Left lung (tissue), 10 donors: ENCODE measurements around the gene CCDC159. TPM values are rescaled to one million over a fixed set of nuclear protein-coding genes. Genes with fewer than 3 reads are reported as not detected.
A peak's percentile ranks its signal among the peaks of the same experiment; 100 is the strongest.
"Not testable (repeated sequence)": the region's sequence is repeated elsewhere in the genome, so short reads cannot be mapped to it uniquely, and the experiment has no call there.

ENCODE experiments used
- ATAC-seq: fragments of 200-7000 bp; cut with Tn5 transposase; one replicate; pipeline ENCODE4 v1.9.1; 2020; ENCODE audit warnings: moderate library complexity
- DNase-seq, 4 donors: peaks; one replicate each; pipeline ENCODE4 v3.0.0-alpha.2; 2013 to 2020
- H3K27ac ChIP-seq, 2 donors: fragments of 200-600 bp; sonication (generic) in 1 of 2; one replicate each; pipeline versions ENCODE4 v1.5.0 to v1.8.0; 2020 to 2021
- H3K27me3 ChIP-seq, 2 donors: fragments of 200-600 bp; sonication (generic) in 1 of 2; one replicate each; pipeline versions ENCODE4 v1.5.0 to v1.8.0; 2020 to 2021
- H3K36me3 ChIP-seq, 2 donors: fragments of 200-600 bp; sonication (generic) in 1 of 2; one replicate each; pipeline versions ENCODE4 v1.5.0 to v1.8.0; 2020 to 2021
- H3K4me1 ChIP-seq, 2 donors: fragments of 200-600 bp; one replicate each; pipeline ENCODE4 v1.8.0; 2021
- H3K4me3 ChIP-seq, 2 donors: fragments of 200-600 bp; sonication (generic) in 1 of 2; one replicate each; pipeline versions ENCODE4 v1.5.0 to v1.8.0; 2020 to 2021; ENCODE audit warnings: mild to moderate bottlenecking in 1 of 2
- H3K9me3 ChIP-seq, 2 donors: fragments of 200-600 bp; sonication (generic) in 1 of 2; one replicate each; pipeline versions ENCODE4 v1.5.0 to v1.8.0; 2020 to 2021
- intact Hi-C, 2 donors: fragments of 100-400 bp; cut with DNase I; formaldehyde crosslinking; loops; one replicate each; pipeline versions ENCODE4 v1.11.2 to v1.14.2; 2022
- polyA plus RNA-seq, 6 donors: library from polyadenylated mRNA; unstranded; fragments of 120-200 nt; gene quantifications; one replicate each; pipeline ENCODE4 v1.2.1, GENCODE V29; 2013; ENCODE audit not compliant: insufficient read length in 6 of 6
- total RNA-seq, 2 donors: library from RNA; stranded (reverse); fragmentation: NEBNext Ultra II Directional; extraction: Animal tissue kit (Norgen Biotek cat#: 25700); gene quantifications; one replicate each; pipeline ENCODE4 v1.2.1, GENCODE V29; 2021
- TF ChIP-seq, protein P1 (sequence below), 2 donors: fragments of 200-600 bp; sonication (generic) in 1 of 2; IDR thresholded peaks; one replicate each; pipeline versions ENCODE4 v1.5.0 to v1.8.0; 2021; ENCODE audit warnings: antibody characterized with exemption in 2 of 2
- donor health status: DM: no; HTN: yes; CAD: no.
- donor health status: DM: no; HTN: no; CAD: no.

CCDC159 gene
- total and polyA plus RNA-seq, 8 donors: 29.9 to 56.4 (median 44.7) TPM

DNA sequence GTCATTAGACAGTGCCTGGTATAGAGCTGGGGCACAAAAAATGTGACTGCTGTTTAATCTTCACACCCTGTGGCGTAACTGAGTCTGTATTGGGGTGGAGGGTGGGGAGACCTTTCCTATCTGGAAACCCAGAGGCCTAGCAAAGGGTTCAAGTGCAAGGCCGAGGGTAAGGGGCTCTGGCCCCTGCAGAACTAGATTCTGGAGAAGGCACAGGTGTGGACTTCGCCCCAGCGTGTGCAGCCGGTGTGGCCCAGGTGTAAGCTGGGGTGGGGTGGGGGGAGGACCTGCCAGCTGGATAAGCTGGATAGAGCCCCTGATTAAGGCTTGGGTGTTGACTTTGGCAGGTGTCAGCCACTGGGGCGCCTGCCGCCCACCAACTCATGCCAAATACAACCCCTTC, 8.2 kb upstream of the CCDC159 start:
- no peak for ATAC-seq
- Histone ChIP-seq H3K4me3 (peak overlapping the region in 1 of 2 donors; percentile 80), H3K27ac (peak overlapping the region in 1 of 2 donors; percentile 80), H3K36me3 (peaks cover 0 to 48% of the 10 kb centered on the region in 2 donors), H3K27me3 (no peaks in the 10 kb centered on the region), H3K9me3 (no peaks in the 10 kb centered on the region), H3K4me1 (peaks cover 6 to 34% of the 10 kb centered on the region in 2 donors)
- DNase-seq: no peak
- TF ChIP-seq, protein P1, sequence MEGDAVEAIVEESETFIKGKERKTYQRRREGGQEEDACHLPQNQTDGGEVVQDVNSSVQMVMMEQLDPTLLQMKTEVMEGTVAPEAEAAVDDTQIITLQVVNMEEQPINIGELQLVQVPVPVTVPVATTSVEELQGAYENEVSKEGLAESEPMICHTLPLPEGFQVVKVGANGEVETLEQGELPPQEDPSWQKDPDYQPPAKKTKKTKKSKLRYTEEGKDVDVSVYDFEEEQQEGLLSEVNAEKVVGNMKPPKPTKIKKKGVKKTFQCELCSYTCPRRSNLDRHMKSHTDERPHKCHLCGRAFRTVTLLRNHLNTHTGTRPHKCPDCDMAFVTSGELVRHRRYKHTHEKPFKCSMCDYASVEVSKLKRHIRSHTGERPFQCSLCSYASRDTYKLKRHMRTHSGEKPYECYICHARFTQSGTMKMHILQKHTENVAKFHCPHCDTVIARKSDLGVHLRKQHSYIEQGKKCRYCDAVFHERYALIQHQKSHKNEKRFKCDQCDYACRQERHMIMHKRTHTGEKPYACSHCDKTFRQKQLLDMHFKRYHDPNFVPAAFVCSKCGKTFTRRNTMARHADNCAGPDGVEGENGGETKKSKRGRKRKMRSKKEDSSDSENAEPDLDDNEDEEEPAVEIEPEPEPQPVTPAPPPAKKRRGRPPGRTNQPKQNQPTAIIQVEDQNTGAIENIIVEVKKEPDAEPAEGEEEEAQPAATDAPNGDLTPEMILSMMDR (IDR thresholded peaks at IDR 0.05): no peak
- intact Hi-C loops: no loop called here

DNA sequence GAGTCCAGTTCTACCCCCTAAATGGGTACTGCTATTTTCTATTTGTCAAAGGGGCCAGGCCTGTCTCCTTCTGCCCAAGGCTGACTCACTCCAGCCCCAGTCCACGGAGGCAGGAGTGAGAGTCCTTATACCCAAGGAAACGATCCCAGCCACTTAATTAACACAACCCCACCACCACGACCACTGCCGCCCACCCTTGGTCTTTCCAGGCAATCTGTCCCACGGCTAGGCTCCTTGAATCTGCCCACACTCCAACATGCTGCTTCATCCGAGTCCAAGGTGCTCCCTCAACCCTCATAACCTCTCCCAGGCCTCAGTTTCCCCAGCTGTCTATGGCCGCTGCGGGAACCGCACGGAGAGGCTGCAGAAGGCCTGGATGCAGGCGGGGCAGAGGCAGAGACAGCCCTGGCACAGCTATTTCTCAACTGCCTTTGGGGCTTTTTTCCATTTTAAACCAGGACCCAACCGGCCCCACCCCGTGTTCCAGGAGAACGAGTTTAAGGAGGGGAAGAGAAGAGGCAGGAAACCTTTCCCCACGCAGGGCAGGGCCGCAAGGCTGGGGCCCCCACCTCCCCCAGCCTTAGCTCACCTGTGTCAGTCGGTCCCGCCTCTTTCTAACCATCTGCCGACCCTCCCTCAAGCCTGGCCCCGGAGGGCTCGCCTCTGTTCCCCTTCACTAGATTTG, 7.6 kb upstream of the CCDC159 start:
- ATAC-seq (peak; percentile 71), DNase-seq (no peak)
- intact Hi-C loops: no loop called here
- H3K4me3 ChIP-seq: peak overlapping the region; percentile 72 to 80
- no peaks in the 10 kb centered on the region for H3K9me3 ChIP-seq
- H3K27ac ChIP-seq: peak overlapping the region; percentile 65 to 80
- H3K36me3 ChIP-seq: peaks cover 0 to 42% of the 10 kb centered on the region in 2 donors
- H3K27me3 ChIP-seq: no peaks in the 10 kb centered on the region
- TF ChIP-seq, protein P1 (IDR thresholded peaks at IDR 0.05): no peak
- H3K4me1 ChIP-seq: peaks cover 6 to 40% of the 10 kb centered on the region in 2 donors

DNA sequence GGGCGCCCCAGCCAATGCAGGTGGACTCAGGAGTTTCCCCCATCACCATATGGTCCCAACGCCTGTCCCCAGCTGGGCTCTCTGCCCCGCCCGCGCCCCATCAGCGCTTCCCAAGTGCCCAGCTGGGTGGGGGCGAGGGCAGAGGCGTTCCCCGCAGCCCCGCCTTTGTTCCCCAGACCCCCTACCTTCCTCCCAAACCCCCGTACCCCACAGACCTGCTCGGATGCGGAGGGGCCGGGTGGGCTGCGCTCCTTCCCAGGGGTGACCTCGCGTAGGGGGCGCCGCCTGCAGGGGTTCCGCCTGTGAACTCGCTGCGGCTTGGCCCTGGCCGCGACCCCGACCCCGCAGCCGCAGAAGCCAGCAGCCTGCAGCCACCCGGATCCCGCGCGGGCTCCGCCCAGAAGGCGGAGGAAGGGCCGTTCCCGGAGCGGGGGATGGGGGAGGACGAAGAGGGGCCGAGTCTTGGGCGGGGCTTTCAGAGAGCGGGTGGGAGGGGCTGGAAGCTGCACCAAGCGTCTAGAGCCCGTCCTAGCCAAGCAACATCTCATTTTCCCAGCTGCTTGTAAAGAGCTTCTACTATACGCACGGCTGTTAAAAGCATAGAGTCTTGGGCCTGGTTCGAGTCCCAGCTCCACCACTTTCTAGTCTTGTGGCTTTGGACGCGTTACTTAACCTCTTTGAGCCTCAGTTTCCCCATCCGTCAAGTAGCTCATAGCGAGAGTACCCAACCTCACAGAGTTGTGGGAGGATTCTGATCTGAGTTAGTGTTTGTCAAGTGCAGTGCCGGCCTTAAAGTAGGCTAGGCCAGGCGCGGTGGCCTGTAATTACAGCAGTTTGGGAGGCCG, 6.8 kb upstream of the CCDC159 start, which contains the start of gene RAB3D:
RAB3D (minus strand) TSS at position 404 of the 845 bp plus-strand sequence. CDS start 2,258 bp downstream, outside the sequence.
- intact Hi-C loops: no loop called here
- DNase-seq: peak; percentile 88 to 99 (median 96)
- no peaks in the 10 kb centered on the region for H3K9me3 ChIP-seq
- peaks cover 0 to 34% of the 10 kb centered on the region in 2 donors for H3K36me3 ChIP-seq
- H3K27me3 ChIP-seq: no peaks in the 10 kb centered on the region
- H3K27ac ChIP-seq: peak within 1 kb of the TSS; percentile 65 to 80
- peak within 1 kb of the TSS; percentile 72 to 80 for H3K4me3 ChIP-seq
- peak; percentile 98 for ATAC-seq
- TF ChIP-seq, protein P1 (IDR thresholded peaks at IDR 0.05): no peak
- H3K4me1 ChIP-seq: peaks cover 10 to 48% of the 10 kb centered on the region in 2 donors

DNA sequence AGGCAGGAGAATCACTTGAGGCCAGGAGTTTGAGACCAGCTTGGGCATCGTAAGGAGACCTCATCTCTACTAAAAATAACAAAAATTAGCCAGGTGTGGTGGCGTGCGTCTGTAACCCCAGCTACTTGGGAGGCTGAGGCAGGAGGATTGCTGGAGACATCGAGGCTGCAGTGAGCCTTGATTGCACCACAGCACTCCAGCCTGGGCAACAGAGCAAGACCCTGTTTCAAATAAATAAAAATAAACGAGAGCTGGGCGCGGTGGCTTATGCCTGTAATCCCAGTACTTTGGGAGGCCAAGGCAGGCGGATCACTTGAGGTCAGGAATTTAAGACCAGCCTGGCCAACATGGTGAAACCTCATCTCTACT, 6.2 kb upstream of the CCDC159 start:
- intact Hi-C loops, H3K9me3 ChIP-seq, ATAC-seq, DNase-seq, H3K27me3 ChIP-seq: not testable (repeated sequence)
- Histone ChIP-seq H3K4me3 (peak overlapping the region; percentile 72 to 80), H3K36me3 (peaks cover 0 to 28% of the 10 kb centered on the region in 2 donors), H3K27ac (peak overlapping the region in 1 of 2 donors; percentile 80), H3K4me1 (peaks cover 16 to 54% of the 10 kb centered on the region in 2 donors)

DNA sequence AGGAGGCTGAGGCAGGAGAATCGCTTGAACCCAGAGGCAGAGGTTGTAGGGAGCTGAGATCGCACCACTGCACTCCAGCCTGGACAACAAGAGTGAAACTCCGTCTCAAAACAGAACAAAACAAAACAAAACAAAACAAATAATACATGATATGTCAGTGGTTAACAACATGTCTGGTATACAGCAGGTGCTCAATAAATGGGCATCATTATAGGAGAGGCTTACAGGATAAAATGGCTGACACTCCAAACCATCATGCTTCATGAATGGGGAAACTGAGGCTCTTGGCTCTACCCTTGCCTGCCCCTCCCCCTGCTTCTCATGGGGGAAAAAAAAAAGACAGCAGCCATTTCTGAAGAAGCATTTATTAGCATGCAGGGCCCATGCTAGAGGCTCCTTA, 3.9 kb upstream of the CCDC159 start:
- H3K4me1 ChIP-seq: peaks cover 21 to 55% of the 10 kb centered on the region in 2 donors

More for the DNA sequence above, 3.9 kb upstream of the CCDC159 start:
- DNase-seq (no peak), ATAC-seq (no peak)
- intact Hi-C loops: no loop called here
- H3K27ac ChIP-seq: no peak overlapping the region
- H3K9me3 ChIP-seq: no peaks in the 10 kb centered on the region
- TF ChIP-seq, protein P1 (IDR thresholded peaks at IDR 0.05): no peak
- no peaks in the 10 kb centered on the region for H3K27me3 ChIP-seq
- no peak overlapping the region for H3K4me3 ChIP-seq
- H3K36me3 ChIP-seq: peaks cover 0 to 6% of the 10 kb centered on the region in 2 donors
